NCI-H1048 (cell line): ENCODE results near the gene OTOA.
"Not testable (repeated sequence)": the region's sequence is repeated elsewhere in the genome, so short reads cannot be mapped to it uniquely, and the experiment has no call there.

Experiments used
- DNase-seq: peaks from one replicate; lab custom pipeline; 2025; lab: John Stamatoyannopoulos, UW

OTOA gene

DNA sequence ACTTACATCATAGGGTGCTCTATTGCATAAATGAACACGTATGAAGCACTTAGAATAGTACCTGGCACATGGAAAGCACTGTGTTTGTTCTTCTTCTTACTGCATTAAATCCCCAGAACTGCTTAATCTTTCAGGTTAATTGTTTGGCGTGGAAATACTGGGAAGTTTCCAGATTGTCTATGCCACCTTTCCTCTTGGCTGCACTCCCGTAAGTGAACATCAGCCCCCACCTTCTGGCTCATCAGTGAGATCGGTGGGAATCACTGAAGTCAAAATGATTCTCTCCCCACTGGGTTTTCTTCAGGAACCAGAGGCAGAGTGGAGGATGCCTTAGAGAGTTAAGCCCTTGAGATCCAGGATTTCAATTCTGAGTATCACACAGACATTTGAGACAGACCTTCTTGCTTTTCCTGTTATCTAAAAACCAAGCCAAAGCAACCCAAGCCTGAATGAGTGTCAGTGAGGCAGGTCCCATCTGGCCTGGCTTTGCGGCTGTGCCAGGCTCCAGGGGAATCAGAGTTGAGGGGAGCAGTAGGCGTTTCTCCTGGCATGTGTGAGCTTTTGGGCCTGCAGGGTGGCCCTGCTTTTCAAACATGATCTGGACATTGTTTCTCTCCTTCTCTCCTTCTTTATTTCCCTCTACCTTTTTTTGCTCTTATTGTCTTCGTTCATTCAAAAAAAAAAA, 59.1 kb downstream of the OTOA start:
- no peak for DNase-seq

DNA sequence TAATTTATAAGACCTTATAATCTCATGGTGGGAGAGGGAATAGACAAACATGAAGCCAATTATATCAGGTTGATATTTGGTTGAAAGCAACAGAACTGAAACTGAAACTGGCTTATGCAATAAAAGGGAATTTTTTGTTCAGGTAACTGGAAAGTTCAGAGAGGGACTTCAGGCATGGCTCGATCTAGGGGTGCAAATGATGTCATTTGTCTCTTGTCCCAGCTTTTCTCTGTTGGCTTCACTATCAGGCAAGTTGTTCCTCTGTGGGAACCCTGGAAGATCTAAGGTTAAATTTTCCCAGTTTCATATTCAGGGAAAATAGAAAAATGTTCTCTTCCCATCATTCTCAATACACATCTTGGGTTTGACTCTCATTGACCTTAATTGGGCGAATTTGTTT, 59.8 kb downstream of the OTOA start:
- no peak for DNase-seq

DNA sequence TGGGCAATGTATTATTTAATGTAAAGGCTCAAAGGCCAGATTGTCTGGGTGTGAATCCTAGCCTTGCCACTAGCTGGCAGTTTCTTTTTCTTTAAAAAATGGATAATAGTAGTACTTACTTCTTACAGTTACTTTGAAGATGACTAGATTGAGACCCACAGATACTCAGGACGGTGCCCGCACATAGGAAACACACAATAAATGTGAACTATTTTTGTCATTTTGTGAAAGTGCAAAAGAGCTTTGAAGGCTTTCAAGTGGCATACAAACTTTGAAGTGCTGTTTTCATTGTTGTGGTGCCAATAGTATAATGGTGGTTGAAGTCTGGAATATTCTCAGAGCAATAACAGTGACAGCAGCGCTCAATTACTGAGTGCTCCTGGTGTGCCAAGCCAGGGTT, 63.6 kb downstream of the OTOA start:
- DNase-seq: no peak

DNA sequence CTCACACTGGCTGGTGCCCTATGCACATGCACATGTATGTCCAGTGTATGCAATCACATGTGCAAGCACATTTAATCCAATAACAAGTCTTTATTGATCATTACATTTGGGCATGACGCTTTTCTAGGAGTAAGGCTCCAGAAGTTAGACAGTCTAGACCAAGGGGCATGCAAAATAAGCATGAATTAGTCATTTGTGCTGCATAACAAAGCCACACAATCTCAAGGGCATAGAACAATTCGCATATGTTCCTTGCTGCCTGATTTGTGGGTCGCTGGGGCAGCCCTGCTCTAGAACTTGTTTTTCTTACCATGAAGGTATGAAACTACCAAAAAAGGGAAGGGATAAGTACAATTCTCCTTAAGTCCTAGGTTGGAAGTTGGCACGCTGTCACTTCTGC, 67.5 kb downstream of the OTOA start:
- DNase-seq: not testable (repeated sequence)

DNA sequence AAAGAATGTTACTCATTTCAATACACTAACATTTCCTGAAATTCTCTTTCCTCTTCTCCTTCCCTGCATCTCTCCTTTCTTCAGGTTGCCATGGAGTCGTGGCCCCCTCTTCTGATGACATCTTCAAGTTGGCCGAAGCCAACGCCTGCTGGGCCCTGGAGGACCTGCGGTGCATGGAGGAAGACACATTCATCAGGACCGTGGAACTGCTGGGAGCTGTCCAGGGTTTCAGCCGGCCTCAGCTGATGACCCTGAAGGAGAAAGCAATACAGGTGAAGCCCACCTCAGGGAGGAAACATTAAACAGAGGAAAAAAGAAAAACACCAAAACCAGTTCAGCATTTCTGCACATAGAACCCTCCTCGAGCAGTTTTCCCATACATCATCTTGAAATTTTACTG, 76.9 kb downstream of the OTOA start:
- DNase-seq: not testable (repeated sequence)

DNA sequence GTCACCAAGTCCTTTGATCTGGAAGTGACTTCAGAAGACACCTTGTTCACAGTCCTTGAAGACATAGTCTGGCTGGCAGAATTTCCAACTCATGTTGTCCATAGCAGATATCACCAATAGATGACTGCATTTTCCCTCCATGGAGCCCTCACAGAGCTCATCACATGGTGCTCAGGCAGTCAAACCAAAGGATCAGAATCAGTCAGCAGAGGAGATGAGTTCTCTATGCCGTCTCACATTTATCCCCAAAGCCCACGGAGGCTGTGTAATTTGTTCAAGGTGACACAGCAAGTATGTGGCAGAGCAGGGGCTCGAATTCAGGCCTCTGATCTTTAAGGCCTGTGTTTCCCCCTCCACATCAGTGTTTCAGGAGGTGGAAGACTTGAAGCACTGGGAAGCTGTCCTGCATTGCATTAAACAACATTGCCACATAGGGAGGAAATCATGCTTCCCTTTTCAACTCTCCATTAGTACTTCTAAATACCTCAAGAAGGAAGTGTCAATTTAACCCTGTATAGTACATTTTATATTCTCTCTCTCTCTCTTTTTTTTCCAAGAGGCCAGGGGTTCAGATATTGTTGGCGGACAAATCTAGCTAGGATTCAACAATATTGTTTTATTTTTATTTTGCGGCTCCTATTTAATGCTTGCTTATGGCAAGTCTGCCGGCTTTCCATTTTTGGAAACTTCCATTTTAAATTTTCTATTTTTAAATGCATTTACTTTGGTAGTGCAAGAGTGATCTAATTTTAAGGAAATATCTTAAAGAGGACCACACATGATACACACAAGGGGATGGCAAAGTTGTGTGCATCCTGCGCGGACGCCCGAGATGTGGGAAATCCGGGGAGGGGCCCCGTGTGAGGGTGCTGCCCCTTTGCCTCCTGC, 92.7 kb downstream of the OTOA start:
- DNase-seq: not testable (repeated sequence)

DNA sequence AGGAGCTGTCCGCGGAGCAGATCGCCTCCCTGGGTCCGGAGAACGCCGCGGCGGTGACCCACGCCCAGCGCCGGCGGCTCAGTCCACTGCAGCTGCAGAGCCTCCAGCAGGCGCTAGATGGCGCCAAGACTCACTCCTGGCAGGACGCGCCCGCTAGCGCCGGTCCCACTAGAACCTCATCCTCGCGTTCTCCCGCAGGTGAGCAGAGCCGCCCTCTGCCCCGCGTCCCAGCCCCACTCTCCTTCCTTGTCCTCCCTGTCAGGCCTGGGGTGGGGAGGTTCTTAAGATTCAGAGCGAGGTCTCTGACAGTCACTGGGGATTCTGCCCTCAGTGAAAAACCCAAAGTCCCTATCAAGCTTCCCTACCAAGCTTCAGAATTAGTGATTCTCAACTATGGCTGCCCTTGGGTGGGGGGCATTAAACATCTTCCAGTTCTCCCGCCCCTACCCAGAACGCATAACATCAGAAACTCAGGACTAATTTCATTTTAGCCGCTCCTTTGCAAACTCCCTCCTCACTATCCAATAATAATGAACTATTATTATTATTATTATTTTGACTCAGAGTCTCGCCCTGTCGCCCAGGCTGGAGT, 93.4 kb downstream of the OTOA start:
- DNase-seq: not testable (repeated sequence)

DNA sequence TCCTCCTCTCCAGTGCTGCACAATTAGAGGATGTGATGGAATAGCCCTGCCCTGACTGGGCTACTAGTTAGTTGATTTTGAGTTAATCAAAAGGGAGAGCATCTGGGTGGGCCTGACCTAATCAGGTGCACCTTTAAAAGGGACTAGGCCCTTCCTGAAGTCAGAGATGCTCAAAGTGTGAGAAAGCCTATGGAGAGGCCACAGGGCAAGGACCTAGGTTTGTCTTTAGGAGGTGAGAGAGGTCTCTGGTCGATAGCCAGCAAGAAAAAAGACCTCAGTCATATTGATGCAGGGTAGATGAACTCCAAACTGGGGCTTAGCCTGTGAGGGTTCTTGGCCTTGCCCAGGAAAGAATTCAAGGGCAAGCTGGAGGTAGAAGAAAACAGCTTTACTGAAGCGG, 104.5 kb downstream of the OTOA start:
- not testable (repeated sequence) for DNase-seq

DNA sequence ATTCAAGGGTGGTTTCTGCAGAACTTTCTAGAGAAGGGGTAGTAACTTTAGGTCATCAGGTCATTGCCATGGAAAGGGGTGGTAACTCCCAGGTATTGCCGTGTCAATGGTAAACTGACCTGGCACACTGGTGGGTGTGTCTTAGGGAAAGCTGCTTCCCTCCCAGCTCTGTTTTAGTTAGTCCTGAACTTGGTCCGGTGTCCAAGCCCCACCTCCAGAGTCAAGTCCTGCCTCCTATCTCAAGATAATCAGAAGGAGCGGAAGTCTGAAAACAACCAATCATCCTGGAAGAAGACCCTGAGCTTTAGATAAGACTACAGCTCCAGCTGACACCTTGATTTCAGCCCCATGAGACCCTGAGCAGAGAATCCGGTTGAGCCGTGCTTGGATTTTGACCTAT, 105.0 kb downstream of the OTOA start:
- DNase-seq: not testable (repeated sequence)

DNA sequence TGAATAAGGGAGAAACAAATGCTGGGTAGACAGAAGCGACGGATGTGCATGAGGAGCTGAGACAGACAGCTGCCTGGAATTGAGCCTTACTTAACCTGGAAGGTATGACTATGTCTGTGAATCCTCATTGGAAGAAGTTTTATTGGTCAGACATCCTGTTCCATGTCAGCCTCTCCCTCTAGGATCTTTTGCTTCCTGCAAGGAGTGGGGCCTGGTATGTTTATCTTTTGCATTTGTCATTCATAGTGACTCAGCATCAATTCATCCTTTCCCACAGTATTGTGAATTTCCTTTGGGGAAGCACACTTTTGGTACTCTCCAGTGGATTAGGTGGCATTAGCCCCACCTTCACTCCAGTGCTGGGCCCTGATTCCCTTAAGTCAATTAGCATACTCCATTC, 105.5 kb downstream of the OTOA start:
- DNase-seq: not testable (repeated sequence)

DNA sequence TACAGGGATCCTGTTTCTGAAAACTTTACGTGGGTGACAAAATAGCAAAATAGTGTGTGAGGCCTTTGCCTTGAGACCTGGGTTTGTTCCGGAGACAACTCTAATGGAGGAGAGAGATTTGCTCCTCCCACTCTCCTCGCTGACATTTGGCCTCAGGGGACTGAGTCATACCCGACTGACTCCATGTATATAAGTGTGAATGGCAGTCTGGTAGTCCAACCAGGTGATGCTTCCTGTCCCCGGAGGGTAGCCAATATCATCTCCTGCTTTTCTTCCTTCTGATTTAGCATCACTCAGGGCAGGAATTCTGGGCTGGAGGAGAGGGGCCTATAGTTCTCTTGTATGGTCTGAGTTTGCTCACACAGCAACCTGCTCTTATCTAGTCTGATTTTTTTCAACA, 106.8 kb downstream of the OTOA start:
- DNase-seq: not testable (repeated sequence)

DNA sequence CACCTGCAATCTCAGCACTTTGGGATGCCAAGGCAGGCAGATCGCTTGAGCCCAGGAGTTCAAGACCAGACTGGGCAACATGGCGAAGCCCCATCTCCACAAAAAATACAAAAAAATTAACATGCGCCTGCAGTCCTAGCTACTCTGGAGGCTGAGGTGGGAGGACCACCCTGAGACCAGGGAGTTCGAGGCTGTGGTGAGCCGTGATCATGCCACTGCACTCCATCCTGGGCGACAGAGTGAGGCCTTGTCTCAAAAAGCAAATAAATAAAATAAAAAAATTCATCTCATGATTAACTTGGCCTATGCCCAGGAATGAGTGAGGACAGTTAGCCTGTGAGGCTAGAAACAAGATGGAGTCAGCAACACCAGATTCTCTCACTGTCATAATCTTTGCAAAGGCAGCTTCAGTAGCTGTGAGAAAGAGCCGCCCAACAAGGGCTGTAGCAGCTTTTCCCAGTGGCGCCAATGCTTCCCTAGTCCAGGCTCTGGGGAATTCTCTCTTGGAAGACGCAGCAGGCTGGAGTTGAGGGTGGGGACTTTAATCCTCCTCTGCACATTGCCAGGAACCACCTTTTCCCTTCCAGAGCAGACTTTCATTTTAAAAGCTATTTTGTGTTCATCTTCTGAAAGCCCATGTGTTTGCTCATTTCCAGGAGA, 108.9 kb downstream of the OTOA start:
- DNase-seq: not testable (repeated sequence)

DNA sequence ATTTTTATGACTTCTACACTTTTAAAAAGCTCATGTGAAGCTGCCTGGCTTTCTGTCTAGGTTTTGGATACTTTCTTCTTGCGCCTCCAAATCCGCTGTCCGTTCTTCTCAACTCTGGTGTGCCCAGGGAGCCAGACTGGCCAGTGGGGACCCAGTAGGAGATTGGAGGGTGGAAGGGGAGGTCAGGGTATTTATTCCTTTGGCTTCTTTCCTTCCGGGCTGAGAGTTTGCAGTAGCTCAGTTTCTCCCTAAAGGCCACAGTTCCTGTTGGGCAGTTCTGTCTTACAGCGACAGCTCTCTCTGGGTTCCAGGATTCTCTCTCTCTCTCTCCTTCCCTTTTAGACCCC, 109.4 kb downstream of the OTOA start:
- not testable (repeated sequence) for DNase-seq

DNA sequence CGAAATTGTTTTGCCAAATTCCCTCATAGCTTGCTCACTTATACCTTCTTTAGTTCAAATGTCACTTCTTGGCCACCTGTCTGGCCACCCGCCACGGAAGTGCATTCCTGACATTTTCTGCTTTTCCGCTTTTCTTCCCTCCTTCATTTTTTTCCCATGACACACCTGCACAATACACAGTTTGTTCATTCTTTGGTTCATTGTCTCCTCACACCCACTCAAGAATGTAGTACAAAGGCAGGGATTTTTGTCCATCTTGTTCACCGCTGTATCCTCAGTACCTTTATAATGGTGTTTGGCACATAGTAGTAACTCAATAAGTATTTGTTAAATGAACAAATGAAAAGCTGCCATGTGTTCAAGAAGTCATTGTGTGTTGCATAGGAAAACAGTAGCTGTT, 116.8 kb downstream of the OTOA start:
- not testable (repeated sequence) for DNase-seq

DNA sequence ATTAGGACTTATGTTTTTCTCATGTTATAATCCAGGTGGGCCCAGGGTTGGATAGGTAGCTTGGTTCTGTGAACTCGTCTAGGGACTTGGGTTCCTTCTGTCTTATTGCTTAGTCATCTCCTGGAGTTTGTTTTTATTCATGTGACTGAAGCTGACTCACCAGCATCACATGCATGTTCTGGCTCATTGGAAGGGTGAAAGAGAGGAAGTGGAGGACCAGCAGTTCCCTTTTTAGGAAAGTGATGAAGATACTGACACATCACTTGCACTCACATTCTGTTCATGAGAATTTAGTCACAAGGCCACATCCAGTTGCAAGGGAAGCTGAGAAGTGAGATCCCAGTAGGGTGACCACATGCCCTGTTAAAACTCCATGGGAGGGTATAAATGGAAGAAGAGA, 126.7 kb downstream of the OTOA start:
- DNase-seq: not testable (repeated sequence)

DNA sequence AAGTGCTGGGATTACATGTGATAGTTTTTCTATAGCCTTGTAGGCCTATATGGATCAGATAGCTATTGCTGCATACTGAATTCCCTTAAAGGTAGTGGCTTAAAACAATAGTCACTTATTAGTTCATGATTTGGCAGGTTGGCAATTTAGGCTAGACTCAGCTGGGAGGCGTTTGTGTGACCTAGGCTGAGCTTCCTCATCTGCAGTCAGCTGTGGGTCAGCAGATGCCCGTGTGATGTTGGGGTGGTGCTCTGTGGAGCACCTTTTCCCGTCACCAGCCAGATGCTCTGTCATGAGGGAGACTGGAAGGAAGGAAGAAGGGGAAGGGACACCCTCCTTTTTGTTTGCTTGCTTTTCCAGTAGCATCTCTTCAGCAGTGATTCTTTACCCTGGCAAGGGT, 129.5 kb downstream of the OTOA start:
- DNase-seq: not testable (repeated sequence)

DNA sequence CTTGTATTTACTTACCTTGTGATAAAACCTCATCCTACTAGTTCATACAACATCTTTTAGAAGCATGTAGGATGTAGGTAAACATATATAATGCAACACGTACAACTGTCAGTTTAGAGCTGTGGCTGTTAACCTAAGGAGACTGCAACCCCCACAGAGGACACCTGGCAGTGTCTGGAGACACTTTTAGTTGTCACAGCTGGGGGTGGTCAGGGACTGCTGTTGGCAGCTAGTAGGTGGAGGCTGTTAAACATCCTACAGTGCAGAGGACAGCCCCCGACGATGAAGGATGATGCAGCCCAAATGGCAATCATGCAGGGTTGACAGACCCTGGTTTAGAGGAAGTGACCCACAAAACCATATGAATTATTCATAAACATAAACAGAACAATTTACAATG, 134.8 kb downstream of the OTOA start:
- DNase-seq: not testable (repeated sequence)

DNA sequence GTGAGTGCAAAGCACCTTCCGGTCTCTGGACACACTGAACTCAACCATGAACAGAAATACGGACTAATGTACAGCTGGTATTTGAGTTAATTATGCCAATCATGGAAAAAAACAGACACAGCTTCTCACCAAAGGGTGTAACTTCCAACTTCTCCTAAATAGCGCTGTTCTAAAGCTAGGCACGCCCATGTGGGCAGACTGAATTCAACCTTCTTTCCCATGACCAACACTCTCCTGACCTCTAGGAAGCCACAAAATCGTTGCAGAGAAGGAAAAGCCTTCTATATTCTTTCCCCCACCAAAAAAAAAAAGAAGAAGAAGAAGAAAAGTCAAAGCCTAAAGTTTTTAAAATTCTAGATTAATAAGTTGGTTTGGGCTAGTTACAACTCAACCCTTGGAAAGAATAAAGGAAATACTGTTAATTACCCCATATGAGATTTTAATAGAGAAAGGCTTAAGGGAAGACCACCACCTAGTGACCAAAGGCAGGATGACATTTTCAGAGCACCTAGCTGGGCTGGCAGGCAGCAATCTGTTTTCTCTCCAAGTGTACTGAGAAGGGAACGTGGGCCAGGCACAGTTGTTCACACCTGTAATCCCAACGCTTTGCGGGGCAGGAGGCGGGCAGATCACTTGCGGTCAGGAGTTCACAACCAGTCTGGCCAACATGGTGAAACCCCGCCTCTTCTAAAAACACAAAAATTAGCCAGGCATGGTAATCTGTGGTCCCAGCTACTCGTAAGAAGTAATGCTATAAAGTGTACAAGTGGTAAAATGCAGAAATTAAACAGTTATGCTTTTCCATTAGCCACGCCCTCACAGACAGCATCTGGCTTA, 138.0 kb downstream of the OTOA start:
- DNase-seq: not testable (repeated sequence)

DNA sequence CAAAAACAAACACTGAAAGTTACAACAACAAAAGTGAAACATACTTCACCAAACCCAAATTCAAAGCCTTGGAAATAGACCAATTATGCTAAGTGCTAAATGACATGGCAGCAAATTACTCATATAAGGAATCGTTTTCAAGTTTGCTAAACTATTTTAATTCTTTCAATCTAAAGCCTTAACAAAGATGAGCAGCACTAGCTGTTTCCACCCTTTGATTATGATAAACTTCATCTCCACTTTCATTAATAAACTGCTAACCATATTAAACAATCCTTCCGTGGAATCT, 138.6 kb downstream of the OTOA start:
- DNase-seq: not testable (repeated sequence)
